GM12873 (cell line): Measurements from ENCODE around the gene ADGRF3.

Source experiments
- TF ChIP-seq, protein P1 (sequence below): IDR thresholded peaks from 2 replicates; pipeline ENCODE4 v1.5.1; 2012; ENCODE audit warnings: low read depth, mild to moderate bottlenecking, moderate library complexity, low read length, control low read depth; ENCODE audit not compliant: insufficient read depth; ENCODE audit errors: missing control alignments

Gene ADGRF3

DNA sequence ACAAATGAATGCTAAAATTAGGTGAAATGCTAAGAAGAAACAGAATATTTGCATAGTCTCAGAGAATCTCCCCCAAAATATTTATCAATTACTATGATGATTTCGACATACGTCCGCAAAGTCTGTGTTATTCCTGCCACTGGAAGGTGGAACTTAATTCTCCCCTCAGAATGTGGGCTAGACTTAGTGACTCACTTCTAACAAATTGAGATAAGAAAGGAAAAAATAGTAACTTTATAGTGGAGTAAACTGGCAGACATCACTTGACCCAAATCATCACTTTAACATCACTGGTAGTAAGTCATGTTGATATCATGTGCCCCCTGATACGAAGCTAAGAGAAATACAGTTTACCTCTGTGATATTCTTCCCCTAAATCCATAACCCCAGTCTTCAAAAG is 78.4 kb downstream of the ADGRF3 start:
- TF ChIP-seq, protein P1, sequence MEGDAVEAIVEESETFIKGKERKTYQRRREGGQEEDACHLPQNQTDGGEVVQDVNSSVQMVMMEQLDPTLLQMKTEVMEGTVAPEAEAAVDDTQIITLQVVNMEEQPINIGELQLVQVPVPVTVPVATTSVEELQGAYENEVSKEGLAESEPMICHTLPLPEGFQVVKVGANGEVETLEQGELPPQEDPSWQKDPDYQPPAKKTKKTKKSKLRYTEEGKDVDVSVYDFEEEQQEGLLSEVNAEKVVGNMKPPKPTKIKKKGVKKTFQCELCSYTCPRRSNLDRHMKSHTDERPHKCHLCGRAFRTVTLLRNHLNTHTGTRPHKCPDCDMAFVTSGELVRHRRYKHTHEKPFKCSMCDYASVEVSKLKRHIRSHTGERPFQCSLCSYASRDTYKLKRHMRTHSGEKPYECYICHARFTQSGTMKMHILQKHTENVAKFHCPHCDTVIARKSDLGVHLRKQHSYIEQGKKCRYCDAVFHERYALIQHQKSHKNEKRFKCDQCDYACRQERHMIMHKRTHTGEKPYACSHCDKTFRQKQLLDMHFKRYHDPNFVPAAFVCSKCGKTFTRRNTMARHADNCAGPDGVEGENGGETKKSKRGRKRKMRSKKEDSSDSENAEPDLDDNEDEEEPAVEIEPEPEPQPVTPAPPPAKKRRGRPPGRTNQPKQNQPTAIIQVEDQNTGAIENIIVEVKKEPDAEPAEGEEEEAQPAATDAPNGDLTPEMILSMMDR, result no peak
